ENCODE measurements around the gene EFCAB12.

GRCh38 chr3:129422897-129423296 is 5.5 kb downstream of the EFCAB12 start:
- TF ChIP-seq CTCF (conservative IDR thresholded peaks at IDR 0.05) (no peak), EZH2 (IDR thresholded peaks at IDR 0.05; ENCODE audit: low read depth) (no peak)
